GM19043 (cell line): Measurements from ENCODE around the gene PCDHB9.
"Not testable (repeated sequence)": the region's sequence is repeated elsewhere in the genome, so short reads cannot be mapped to it uniquely, and the experiment has no call there.

Experiments
- ATAC-seq: cut with Tn5 transposase; IDR thresholded peaks from one replicate; pipeline ENCODE4 v1.9.1; 2021; ENCODE audit warnings: low read depth; ENCODE audit not compliant: unreplicated experiment

PCDHB9 gene

GRCh38 chr5:141186897-141187512 lies at the start of gene PCDHB9:
PCDHB9 (plus strand) TSS chr5:141187161; CDS start chr5:141187319, 158 bp downstream.
- ATAC-seq, result no peak

- not testable (repeated sequence) for ATAC-seq
These were observed 49.6 kb upstream of the PCDHB9 start for GRCh38 chr5:141137346-141137745.

- ATAC-seq, result no peak
These were observed 37.1 kb upstream of the PCDHB9 start, which contains the start of gene PCDHB6 for GRCh38 chr5:141149812-141150211. PCDHB6 (plus strand) TSS chr5:141150057; CDS start chr5:141150258, 201 bp downstream.

- no peak for ATAC-seq
These were observed 36.6 kb upstream of the PCDHB9 start for GRCh38 chr5:141150224-141150992.

- ATAC-seq, result no peak
These were observed 36.0 kb upstream of the PCDHB9 start for GRCh38 chr5:141150993-141151325.

- ATAC-seq, result not testable (repeated sequence)
These were observed 35.3 kb upstream of the PCDHB9 start for GRCh38 chr5:141151632-141152031.

GRCh38 chr5:141152096-141152495 lies 34.9 kb upstream of the PCDHB9 start:
- not testable (repeated sequence) for ATAC-seq

GRCh38 chr5:141155540-141156374 lies 31.2 kb upstream of the PCDHB9 start:
- ATAC-seq, result no peak

- not testable (repeated sequence) for ATAC-seq
These were observed 29.6 kb upstream of the PCDHB9 start for GRCh38 chr5:141157356-141157755.

- ATAC-seq, result not testable (repeated sequence)
These were observed 29.1 kb upstream of the PCDHB9 start for GRCh38 chr5:141157901-141158300.

- ATAC-seq, result no peak
These were observed 14.4 kb upstream of the PCDHB9 start, which contains the start of gene PCDHB7 for GRCh38 chr5:141172381-141173204. PCDHB7 (plus strand) TSS chr5:141172644; CDS start chr5:141172836, 192 bp downstream.

GRCh38 chr5:141174291-141175104 lies 12.5 kb upstream of the PCDHB9 start:
- ATAC-seq, result not testable (repeated sequence)

GRCh38 chr5:141175933-141176332 lies 11.0 kb upstream of the PCDHB9 start:
- no peak for ATAC-seq

GRCh38 chr5:141177577-141178191 lies 9.3 kb upstream of the PCDHB9 start, which contains the start of gene PCDHB8:
PCDHB8 (plus strand) TSS chr5:141177790; CDS start chr5:141178035, 245 bp downstream.
- not testable (repeated sequence) for ATAC-seq

GRCh38 chr5:141179371-141179770 lies 7.6 kb upstream of the PCDHB9 start:
- not testable (repeated sequence) for ATAC-seq

- ATAC-seq, result not testable (repeated sequence)
These were observed 7.1 kb upstream of the PCDHB9 start for GRCh38 chr5:141179876-141180275.

GRCh38 chr5:141180313-141180712 lies 6.6 kb upstream of the PCDHB9 start:
- ATAC-seq, result no peak

GRCh38 chr5:141182248-141182647 lies 4.7 kb upstream of the PCDHB9 start, which contains the start of gene PCDHB16:
PCDHB16 (plus strand) TSS chr5:141182387; CDS start chr5:141182560, 173 bp downstream.
- ATAC-seq, result no peak
